HUDEP-2 (cell line): ENCODE data around the gene SMIM38.
"Not testable (repeated sequence)": the region's sequence is repeated elsewhere in the genome, so short reads cannot be mapped to it uniquely, and the experiment has no call there.

Source experiments
- DNase-seq, 76 experiments: peaks; one replicate each; lab custom pipeline; 2025; ENCODE audit not compliant: unreplicated experiment in 76 of 76; lab: John Stamatoyannopoulos, UW

SMIM38 gene

DNA sequence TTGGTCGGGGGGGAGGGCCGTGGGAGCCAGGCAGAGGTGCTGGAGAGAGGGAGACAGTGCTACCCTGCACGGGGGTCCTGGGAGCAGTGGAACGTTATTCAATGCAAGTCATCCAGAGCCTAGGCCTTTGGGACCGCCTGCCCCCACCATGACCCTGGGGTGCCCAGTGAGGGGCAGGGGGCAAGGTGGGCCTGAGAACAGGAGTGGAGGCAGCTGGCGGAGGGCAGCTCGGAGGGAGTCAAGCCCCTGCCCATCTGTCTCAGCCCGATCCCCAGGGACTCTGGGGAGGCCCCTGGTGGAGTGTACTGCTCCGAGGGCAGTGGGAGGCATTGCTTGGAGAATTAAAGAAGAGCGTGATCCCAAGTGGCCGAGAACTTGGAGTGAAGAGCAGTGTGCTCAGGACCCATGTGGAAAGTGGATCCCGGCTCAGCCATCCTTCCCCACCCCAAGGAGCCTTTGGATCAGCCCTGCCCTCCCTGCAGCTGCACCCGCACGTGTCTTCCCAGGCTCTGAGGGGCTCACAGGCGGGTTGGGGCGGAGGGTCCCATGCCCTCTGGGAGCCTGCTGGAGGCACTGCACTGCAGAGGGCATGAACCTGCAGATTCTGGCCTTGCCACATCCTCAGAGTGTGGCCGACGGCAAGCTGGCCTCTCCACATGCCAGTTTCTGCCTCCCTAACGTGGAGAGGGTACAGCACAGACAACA, 34.0 kb upstream of the SMIM38 start:
- DNase-seq: no peak

DNA sequence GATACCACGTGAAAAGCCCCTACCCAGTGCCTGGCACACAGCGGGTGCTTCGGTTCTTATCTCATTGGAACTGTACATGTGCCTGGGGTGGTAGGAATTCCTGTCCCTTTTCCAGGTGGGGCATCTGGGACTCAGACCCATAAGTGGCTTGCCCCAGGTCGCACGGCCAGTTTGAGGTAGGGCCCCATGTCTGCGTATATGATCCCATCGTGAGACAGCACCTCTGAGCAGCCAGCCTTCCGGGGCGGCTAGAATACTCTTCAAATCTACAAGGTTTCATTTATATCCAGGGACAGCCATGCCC, 33.5 kb upstream of the SMIM38 start:
- DNase-seq: no peak

DNA sequence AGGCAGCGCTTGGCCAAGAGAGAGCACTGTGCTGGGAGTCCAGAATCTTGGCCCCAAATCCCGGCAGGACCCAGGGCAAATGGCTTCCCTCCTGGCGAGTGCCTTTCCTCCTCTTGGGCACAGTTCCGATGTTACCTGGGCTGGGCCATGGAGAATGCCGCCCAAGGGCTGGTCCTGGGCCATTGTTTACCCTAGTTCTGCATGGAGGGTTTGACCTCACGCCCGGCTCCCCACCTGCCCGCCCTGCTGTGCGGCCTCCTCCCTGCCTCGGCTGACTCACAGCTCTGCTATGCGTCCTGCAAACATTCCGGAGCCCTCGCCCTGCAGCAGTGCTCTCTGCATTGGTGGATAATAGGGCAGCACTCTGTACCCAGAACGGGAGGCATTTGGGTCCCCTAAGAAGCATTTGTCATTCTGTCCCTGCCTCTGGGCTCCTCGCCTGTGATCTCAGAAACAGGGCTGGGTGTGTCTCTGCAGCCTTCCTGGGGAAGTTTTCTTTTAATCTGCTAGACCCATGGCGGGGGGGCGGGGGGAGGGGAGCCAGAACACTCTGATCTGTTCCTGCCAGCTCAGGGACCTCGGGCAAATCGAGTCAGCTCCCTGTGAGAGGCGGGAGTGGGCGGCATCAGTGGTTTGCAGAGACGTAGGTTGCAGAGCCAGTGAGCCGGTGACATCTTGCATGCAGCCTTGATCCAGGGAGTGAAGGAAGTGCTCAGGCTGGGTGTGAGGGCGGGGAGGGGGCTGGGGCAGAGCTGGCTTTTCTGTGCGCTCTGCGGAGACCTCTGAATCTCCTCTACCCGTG, 32.9 kb upstream of the SMIM38 start:
- peak in 6 of 76 experiments; percentile 1 to 31 (median 10) for DNase-seq

DNA sequence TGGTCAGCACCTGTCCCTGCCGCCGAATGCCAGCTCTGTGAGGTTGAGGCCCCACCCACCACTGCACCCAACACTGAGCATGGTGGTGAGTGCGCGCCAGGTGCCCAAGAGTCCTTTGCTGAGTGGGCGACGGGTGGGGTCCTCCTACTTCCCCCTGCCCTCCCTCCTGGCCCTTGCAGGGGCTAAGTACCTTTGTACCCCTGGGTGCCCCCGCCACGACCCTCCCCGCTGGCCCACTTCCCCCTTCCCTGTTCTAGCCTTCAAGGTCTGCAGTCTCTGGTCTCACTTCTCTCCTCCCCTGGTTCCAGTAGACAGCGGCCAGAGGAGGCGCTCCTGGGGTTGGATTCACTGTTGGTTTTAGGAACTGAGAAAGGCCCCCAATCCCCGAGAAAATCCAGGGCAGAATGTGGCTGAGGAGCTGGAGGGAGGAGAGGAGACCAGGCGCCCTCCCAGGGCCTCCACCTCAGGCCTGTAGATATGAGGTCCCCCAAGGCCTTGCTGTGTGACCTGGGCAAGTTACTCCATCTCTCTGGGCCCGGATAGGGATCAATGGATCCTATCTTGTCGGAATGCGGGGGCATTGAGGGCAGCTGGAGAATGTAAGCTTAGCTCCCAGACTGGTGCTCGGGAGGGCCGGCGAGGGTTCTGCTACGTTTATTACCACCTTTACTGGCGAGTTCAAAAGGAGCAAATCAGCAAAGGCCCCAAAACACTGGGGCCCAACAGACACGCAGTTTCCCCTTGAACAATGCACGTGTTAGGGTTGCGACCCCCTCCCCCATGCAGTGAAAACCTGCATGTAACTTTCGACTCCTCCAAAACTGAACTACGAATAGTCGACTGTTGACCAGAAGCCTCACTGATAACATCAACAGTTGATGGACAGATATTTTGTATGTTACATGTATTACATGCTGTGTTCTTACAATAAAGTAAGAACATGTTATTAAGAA, 31.9 kb upstream of the SMIM38 start:
- DNase-seq: no peak

DNA sequence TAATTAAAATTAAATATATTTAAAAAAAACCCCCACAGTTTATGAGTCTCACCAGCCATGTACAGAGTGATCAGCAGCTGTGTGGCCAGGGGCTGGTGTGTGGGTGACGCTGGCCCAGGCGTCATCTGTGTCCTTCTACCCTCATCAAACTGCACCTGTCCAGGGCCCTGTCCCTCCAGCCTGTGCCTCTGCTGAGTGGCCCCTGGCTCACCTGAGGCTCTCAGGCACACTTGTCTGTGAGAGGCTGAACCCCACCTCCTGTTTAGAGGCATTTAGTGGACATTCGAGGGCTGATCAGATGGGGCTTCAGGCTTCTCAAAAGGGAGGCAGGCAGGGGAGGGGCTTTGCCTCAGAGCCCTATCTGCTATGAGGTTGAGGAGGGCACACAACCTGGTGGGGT, 29.9 kb upstream of the SMIM38 start:
- DNase-seq: no peak

DNA sequence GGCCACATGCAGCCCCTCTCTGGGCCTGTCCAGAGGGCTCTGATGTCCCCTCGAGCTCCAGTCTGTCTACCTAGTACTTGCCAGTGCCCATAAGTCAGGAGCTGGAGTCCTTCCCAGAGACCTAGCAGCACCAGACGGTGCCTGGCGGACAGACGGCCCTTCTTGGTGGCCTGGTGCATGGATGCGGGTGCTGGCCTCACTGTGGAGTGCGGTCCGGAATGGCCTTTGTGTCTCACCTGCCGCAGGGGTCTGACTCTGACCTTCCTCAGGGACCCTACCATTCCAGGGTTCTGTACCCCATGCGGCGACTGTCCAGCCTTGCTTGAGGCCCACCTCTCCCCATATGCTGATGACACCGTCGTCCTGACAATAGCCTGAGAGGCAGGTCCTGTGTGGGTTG, 29.4 kb upstream of the SMIM38 start:
- no peak for DNase-seq

DNA sequence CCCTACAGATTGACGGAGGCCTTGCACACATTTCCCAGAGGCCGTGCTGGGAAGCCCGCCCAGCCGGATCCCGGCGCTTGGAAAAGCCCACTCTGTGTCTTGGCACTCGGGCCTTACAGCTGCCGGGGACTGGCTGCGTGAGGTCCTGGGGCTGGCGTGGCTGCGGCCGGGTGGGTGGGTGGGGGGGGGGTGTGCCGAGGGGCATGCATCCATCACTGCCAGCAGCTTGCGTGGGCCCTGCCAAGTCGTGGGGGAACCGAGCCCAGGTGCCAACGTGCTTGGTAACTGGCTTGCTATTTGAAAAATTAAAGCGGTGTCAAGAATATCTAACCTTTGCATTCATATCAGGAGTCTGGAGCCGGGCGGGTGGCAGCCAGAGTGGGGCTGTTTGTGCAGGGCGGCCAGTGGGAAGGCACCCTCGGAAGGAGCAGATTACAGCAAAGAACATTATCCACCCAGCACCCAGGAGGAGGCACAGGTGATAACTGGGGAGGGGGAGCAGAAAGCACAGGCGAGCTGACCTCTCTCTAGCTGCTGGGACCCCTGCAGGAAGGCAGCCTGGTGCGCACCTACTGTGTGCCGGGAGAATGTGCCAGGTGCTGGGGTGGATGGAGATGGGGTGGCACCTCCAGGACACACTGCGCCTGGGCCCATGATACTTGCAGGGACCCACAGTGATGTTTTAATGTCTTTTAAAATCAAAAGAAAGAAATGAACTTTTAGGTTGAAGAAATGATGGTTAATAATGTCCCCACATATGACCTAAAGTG, 28.5 kb upstream of the SMIM38 start:
- DNase-seq: no peak

DNA sequence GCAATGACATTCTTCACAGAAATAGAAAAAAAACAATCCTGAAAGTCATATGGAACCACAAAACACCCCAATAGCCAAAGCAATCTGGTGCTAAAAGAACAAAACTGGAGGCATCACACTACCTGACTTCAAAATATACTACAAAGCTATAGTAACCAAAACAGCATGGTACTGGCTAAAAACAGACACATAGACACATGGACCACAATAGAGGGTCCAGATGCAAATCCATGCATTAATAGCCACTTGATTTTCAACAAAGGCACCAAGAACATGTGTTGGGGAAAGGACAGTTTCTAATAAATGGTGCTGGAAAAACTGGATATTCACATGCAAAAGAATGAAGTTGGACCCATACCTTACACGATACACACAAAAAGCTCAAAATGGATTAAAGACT, 27.9 kb upstream of the SMIM38 start:
- DNase-seq: no peak

DNA sequence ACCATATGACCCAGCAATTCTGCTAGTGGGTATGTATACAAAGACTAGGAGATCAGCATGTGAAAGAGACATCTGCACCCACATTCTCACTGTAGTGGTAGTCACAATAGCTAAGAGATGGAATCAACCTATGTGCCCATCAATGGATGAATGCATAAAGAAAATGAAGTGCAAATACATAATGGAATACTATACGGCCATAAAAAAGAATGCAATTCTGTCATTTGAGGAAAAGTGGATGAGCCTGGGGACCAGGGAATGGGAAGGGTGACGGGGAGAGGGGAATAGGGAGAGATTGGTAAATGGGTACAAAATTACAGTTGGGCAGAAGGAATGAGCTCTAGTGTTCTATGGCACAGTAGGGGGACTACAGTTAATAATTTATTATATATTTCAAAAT, 26.7 kb upstream of the SMIM38 start:
- DNase-seq: no peak

DNA sequence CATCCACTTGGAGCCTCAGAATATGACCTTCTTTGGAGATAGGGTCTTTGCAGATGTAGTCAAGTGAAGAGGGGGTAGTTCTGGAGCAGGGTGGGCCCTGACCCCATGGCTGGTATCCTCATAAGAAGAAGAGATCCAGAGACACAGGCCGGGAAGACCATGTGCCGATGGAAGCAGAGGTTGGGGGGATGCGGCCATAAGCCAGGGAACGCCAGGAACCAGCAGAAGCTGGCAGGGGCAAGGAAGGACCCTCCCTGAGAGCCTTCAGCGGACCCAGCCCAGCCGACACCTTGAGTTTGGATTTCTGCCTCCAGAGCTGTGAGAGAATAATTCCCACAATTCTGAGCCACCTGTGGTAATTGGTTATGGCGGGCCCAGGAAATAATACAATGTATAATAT, 26.1 kb upstream of the SMIM38 start:
- DNase-seq: no peak

DNA sequence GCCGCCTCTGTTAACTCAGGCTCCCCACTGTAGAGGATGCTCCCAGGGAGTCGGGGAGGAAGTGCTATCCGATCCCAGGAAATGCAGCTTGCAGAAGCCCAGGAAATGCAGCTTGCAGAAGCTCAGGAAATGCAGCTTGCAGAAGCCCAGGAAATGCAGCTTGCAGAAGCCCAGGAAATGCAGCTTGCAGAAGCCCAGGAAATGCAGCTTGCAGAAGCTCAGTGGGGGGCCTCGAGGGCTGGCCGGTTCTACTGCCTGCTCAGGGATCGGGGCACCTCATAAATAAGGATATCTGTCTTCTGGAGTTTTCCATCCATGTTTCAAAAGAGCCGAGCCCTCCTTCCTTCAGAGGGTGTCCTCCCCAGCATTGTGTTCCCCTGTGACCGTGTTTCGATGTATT, 25.1 kb upstream of the SMIM38 start:
- DNase-seq: no peak

DNA sequence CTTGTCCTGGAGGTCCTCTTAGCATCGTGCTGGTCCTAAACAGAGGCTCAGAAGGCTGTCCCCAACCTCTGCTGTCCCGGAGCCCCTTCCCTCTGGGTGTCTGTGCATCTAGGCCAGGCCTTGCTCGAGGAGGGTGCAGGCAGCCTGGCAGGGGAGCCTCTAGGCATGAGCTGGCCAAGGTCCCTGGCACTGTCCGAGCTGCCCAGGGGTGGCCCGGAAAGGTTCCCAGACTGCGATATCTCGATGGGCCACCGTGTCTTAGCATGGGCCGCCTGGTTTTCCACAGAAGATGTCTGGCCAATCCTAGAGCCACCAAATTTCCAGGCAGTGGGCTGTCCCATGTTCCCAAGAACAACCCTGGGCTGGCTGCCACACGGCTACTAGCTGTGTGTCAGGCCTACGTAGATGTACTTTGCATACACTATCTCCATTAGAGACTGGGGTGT, 24.6 kb upstream of the SMIM38 start:
- DNase-seq: no peak

DNA sequence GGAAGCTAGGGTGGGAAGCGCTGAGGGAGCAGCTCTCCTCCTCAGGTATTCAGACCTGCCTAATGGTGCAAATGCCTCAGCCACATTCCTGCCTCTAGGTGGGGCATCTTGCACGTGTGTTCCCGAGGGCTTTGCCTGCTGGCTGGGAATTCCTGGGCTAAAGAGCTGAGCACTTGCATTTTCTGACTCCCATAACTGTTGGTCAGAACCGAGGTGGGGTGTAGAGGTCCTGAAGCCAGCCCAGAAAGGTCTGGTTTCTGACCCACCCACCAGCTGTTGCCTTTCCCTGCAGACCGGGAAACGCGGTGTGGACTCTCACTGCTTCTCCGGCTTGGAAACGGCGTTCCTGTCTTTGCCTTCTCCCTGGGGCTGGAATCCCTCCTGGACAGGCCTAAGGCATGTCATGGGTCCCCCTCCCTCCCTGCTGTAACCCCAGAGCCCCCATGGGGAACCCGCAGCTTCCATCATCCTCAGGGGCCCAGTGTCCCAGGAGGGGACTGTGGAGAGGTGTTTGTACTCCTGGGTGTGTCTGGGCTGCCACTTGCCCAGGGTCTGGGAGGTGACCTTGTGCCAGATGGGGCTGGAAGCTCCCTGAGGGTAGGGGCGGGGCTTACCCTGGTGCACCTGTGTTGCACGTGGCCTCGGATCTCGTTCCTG, 24.0 kb upstream of the SMIM38 start:
- peak in 16 of 76 experiments; percentile 3 to 34 (median 6) for DNase-seq

DNA sequence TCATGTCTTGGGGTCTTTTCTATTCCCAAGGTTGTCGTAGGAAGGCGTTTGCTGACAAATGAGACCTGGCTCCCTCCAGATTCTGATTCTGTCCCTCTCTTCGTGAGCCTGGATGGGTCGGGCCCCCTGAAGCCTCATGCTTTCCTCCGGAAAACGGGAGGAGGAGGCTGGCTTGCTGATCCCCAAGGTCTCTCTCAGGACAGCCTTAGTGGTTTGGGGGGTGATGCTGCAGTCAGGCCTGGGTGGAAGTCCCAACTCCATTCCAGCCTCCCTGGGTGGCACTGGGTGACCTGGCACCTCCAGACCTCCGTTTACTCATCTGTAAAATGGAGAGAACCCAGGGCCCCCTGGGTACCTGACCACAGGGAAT, 23.4 kb upstream of the SMIM38 start:
- DNase-seq: no peak

DNA sequence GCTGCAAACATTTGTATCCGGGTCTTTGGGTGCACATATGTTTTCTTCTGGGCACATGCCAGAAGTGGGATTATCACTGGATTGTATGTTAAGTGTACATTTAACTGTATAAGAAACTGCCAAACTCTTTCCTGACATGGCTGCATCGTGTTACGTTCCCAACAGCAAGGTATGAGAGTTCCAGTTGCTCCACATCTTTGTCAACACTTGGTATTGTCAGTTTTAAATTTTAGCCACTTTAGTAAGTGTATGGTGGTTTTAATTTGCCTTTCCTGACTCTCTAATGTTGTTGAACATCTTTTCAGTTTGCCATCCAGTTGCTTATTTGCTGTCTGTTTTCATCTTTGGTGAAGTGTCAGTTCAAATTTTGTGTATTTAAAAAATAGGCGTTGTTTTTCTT, 22.5 kb upstream of the SMIM38 start:
- DNase-seq: no peak

DNA sequence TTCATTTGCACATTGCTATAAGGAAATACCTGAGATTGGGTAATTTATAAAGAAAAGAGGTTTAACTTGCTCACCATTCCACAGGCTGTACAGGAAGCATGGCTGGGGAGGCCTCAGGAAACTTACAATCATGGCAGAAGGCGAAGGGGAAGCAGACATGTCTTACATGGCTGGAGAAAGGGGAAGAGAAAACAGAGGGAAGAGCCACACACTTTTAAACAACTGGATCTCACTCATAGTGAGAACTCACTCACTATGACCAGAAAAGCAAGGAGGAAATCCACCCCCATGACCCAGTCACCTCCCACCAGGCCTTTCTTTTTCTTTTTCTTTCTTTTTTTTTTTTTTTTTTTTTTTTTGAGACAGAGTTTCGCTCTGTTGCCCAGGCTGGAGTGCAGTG, 21.6 kb upstream of the SMIM38 start:
- DNase-seq: not testable (repeated sequence)

DNA sequence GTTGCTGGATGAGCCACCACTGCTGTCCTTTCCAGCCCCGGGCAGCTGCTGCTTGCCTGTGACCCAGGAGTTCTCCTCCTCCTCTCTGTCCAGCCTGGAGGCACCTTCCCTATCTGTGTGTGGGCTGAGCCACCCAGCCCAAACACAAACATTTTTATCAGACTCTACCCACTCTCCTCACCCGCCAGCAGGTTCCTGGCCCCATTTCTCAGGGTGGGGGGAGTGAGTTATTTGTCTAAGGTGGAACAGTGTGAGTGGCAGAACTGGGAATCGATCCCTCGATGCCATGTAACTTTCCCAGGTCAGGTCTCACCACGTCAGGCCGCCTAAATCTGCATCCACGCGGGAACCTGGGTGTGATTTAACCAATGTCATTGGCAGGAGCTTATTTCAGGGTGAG, 20.8 kb upstream of the SMIM38 start:
- DNase-seq: no peak

DNA sequence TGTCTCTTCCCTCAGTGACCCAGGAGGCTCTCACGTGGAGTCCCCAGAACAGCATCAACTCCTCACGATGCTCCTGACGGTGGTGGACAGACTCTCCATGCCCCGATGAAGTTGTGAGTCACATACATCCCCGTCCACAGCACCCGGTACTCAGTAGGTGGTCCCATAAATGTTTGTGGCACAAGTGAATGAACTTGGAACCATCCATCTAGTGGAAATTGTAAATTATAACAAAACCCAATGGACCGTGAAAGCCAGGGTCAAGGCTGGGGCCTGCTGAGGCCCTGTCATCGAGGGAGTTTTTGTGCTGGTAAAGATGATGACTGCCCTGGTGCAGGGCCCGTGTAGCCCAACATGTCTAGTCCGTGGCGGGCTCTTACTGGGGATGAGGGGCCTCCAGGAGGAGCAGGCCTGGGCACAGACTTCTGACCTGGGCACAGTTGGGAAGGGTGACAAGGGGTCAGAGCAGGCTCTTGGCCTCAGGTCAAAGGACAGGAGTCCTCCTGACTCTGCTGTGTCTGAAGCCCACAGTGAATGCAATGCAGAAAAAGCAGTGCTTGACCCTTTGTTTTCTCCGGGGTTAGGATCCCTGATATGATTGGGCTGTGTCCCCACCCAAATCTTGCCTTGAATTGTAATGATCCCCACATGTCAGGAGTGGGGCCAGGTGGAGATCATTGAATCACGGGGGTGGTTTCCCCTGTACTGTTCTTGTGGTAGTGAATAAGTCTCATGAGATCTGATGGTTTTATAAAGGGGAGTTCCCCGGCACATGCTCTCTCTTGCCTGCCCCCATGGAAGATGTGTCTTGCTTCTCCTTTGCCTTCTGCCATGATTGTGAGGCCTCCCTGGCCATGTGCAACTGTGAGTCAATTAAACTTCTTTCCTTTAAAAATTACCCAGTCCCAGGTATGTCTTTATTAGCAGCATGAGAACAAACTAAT, 20.0 kb upstream of the SMIM38 start:
- no peak for DNase-seq

DNA sequence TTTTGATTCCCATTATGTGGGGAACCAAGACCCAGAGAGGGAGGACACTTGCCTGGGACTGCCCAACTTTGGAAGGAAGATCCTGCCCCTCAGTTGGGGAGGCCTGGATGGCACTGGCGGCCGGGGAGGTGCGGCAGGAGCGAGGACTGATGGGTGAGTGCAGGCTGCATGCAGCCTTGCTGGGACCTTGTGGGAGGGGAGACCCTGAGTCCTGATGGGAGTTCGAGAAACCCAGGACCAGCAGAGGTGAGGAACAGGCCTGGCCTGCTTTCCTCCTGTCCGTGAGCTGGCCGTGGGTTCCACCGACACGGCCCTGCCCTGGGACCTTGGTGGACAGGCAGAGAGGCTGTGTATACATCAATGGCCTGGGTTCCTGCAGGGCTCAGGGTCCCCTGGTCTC, 19.3 kb upstream of the SMIM38 start:
- no peak for DNase-seq
